RWPE1 (cell line): ENCODE data around the gene SLC46A1.

Experiments
- CTCF ChIA-PET: fragments of 350-600 bp; sonication (Branson Sonifier 250); formaldehyde crosslinking; extraction: SDS; loops from one replicate; lab custom pipeline; 2021; lab: Yijun Ruan, JAX
- POLR2A ChIA-PET: fragments of 400-600 bp; formaldehyde crosslinking; extraction: SDS; loops from one replicate; lab custom pipeline; 2020; ENCODE audit warnings: antibody characterized with exemption; ENCODE audit not compliant: low non-redundant PET; lab: Yijun Ruan, JAX
- DNase-seq: peaks from one replicate; pipeline ENCODE4 v3.0.0; 2012; ENCODE audit warnings: low spot score
- H3K27ac ChIP-seq: fragments of 450-650 bp; 2 replicates; pipeline ENCODE4 v1.5.1; 2017
- CTCF ChIP-seq: fragments of 450-650 bp; conservative IDR thresholded peaks from 2 replicates; pipeline ENCODE4 v1.5.1; 2017; ENCODE audit warnings: low read depth, mild to moderate bottlenecking

The SLC46A1 gene

DNA sequence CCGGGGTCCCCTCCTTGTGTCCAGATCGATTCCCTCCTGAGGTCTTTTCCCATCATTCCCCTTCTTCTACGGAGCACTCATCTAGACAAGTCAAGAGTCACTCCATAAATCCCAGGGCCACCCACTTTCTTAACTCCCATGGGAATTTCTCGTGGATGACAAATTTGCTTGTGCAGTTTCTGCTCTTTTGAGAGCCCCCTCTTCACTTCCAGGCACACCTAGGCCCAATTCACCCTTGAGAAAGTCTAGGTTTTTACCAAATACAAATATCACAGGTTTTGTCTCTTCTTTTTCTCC, 48.2 kb downstream of the SLC46A1 start:
- DNase-seq, result no peak
- TF ChIP-seq CTCF, result no peak
- H3K27ac ChIP-seq, result peak overlapping the region; percentile 77
- POLR2A ChIA-PET, result interaction anchor here (1.0 to 2.1 kb wide), 3 partner anchors 10 to 22 kb away, joined by 4 to 16 read pairs (median 7); partner anchors contain the start of genes IFT20 and TNFAIP1
- CTCF ChIA-PET, result interaction anchor here (0.5 to 0.6 kb wide), 3 partner anchors 107 to 214 kb away, joined by 3 to 4 read pairs (median 3); no protein-coding TSS in a partner anchor

DNA sequence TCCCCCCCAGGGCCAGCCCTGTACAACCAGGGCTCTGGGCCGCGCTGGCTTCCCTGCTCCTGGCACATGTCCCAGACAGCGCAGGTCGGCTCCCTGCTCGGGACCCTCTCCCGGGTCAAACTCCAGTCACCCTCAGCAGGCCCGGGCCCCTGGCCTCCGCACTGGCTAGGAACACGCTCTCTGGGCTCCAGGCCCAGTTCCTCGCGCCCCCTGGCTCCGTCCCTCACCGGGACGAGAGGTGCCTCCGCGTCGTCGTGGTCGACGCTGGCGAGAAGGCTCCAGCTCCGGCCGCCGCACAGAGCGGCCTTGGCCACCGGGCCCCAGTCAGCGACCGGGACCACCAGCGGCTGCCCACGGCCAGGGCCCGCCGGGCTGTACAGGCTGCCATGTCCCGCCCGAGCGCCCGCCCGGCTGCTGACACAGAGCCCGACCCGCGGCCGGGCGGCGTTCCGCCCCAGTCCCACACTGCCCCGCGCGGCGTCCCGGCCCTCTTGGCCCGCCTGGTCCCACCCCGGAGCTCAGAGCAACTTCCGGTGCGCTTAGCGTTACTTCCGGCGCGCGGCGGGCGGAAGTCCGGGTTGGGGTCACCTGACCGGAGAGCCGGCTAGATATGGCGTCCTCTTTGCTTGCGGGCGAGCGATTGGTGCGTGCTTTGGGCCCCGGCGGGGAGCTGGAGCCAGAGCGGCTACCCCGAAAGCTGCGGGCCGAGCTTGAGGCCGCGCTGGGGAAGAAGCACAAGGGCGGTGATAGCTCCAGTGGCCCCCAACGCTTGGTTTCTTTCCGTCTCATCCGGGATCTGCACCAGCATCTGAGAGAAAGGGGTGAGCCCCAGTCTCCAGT, 48.7 kb downstream of the SLC46A1 start, which contains the start of gene POLDIP2:
Gene POLDIP2 (minus strand): TSS at position 467 of the 840 bp plus-strand sequence. CDS start 79 bp downstream, at position 388.
- peak within 1 kb of the TSS; percentile 77 for H3K27ac ChIP-seq
- ChIA-PET CTCF (interaction anchor here (0.5 to 0.6 kb wide), 4 partner anchors 106 to 500 kb away, joined by 3 to 4 read pairs (median 3); no protein-coding TSS in a partner anchor), POLR2A (interaction anchor here (0.7 to 2.1 kb wide), 4 partner anchors 10 to 105 kb away, joined by 3 to 16 read pairs (median 6); partner anchors contain the start of genes IFT20 and TNFAIP1)
- no peak for TF ChIP-seq CTCF
- peak; percentile 92 for DNase-seq

GRCh38 chr17:28350271-28350670, 55.7 kb downstream of the SLC46A1 start:
- POLR2A ChIA-PET, result no interaction called here
- no peak for DNase-seq
- H3K27ac ChIP-seq, result peak overlapping the region; percentile 7; the same call in 1 of the 2 replicates
- TF ChIP-seq CTCF, result no peak
- CTCF ChIA-PET, result interaction anchor here (0.6 kb wide), 1 partner anchor 1045 kb away, joined by 3 read pairs; no protein-coding TSS in a partner anchor

DNA sequence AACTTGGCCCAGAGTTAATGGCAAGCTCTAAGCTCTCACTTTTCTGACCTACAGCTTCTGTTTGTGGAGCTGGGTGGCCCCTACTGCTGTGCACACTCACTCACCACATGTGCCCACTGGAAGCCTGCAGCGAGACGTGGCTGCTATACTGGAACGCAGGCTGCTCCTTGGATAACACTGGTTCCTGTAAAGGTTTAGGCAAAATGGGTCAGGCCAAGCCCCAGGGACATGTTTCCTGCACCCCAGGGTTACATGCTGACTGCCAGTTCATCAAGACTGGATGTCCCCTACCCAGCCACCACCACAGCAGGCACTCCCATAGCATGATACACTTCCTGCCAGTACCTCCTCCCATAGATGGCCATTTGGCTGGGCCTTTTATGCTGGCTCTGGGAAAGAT, 57.0 kb downstream of the SLC46A1 start:
- CTCF ChIA-PET, result no interaction called here
- TF ChIP-seq CTCF, result no peak
- H3K27ac ChIP-seq, result peak overlapping the region; percentile 95
- POLR2A ChIA-PET, result no interaction called here
- DNase-seq, result no peak

DNA sequence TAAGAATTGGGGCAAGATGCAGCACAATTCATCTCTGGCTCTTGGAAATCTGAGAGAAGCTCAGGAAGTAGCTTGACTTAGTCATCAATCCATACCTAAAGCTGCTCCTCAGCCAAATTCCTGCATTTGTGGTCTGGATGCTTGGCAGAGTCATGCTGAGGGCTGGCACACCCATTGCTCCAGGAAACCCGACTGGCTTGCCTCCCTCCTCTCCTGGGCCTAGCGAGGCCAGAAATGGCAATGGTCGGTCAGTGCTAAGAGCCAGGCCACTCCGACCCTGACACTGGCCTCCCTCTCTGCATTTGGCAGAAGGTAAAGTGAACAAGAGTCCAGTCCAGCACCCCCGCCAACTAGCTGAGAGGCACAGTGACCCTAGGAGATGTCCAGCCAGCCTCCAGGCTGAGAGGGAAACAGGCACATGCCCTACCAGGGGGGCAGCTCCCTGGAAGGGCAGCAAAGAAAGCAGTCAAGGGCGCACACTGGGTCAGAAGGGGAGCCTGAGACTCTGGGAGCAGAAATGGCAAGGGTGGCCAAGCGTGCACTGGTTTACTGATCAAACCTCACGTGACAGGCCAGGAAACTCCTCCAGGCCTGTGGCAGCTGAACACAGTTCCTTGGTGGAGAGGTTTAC, 58.6 kb downstream of the SLC46A1 start:
- CTCF ChIA-PET, result interaction anchor here (0.5 to 1.1 kb wide), 5 partner anchors 12 to 611 kb away, joined by 3 to 5 read pairs (median 3); partner anchors contain the start of gene TNFAIP1
- POLR2A ChIA-PET, result interaction anchor here (0.6 to 2.1 kb wide), 3 partner anchors 10 to 97 kb away, joined by 6 to 9 read pairs (median 7); partner anchors contain the start of genes IFT20, POLDIP2 and TNFAIP1
- peak; percentile 83 for DNase-seq
- H3K27ac ChIP-seq, result peak overlapping the region; percentile 95
- TF ChIP-seq CTCF, result no peak

- peak overlapping the region; percentile 95 for H3K27ac ChIP-seq
- DNase-seq, result no peak
- ChIA-PET POLR2A (interaction anchor here (0.6 to 2.1 kb wide), 3 partner anchors 10 to 98 kb away, joined by 6 to 9 read pairs (median 7); partner anchors contain the start of genes IFT20, POLDIP2 and TNFAIP1), CTCF (interaction anchor here (0.6 to 1.2 kb wide), 2 partner anchors 11 to 25 kb away, joined by 3 to 5 read pairs; partner anchors contain the start of gene TNFAIP1)
- no peak for TF ChIP-seq CTCF
These were observed 59.2 kb downstream of the SLC46A1 start for GRCh38 chr17:28346746-28347246.
